Naive thymus-derived CD4-positive, alpha-beta T cell (primary cell): ENCODE data around the gene CD74. TPM values are rescaled to one million over a fixed set of nuclear protein-coding genes. Genes with fewer than 3 reads are reported as not detected.

Experiments used
- ATAC-seq: fragments of 150-1000 bp; cut with Tn5 transposase; 2 replicates; pipeline ENCODE4 v1.10.0; 2021; ENCODE audit warnings: mild to moderate bottlenecking, moderate library complexity
- CTCF ChIA-PET: fragments of 350-600 bp; sonication (Branson Sonifier 250); formaldehyde crosslinking; loops from one replicate; lab custom pipeline; 2021; ENCODE audit warnings: antibody characterized with exemption; lab: Charles Lee
- POLR2A ChIA-PET: fragments of 350-600 bp; sonication (Branson Sonifier 250); formaldehyde crosslinking; loops from one replicate; lab custom pipeline; 2021; ENCODE audit warnings: antibody characterized with exemption, inconsistent platforms; lab: Charles Lee
- DNase-seq, 9 donors: peaks; one replicate each; pipeline versions ENCODE4 v3.0.0 to v3.0.0-alpha.2; 2020 to 2022; ENCODE audit warnings: mixed read lengths in 1 of 9
- H3K27ac ChIP-seq: one replicate; pipeline ENCODE4 v1.7.0; 2013; ENCODE audit warnings: mild to moderate bottlenecking, low read depth, low read length, moderate library complexity
- H3K27me3 ChIP-seq, 2 donors: one replicate each; pipeline ENCODE4 v1.7.0; 2013; ENCODE audit warnings: low read length in 2 of 2, mild to moderate bottlenecking in 2 of 2, moderate library complexity in 2 of 2; ENCODE audit not compliant: control insufficient read depth in 2 of 2, insufficient read depth in 2 of 2
- H3K36me3 ChIP-seq, 3 experiments: 1 replicate in 2 of 3; 2 replicates in 1 of 3; pipeline ENCODE4 v1.7.0; 2013; ENCODE audit warnings: low read length in 3 of 3, mild to moderate bottlenecking in 3 of 3, moderate library complexity in 1 of 3; ENCODE audit not compliant: insufficient read depth in 3 of 3, control insufficient read depth in 2 of 3
- H3K4me1 ChIP-seq, 2 donors: one replicate each; pipeline ENCODE4 v1.7.0; 2013; ENCODE audit warnings: low read length in 2 of 2, mild to moderate bottlenecking in 2 of 2, moderate library complexity in 1 of 2; ENCODE audit not compliant: control insufficient read depth in 2 of 2, insufficient read depth in 2 of 2
- H3K4me3 ChIP-seq: 2 replicates; pipeline ENCODE4 v1.7.0; 2013; ENCODE audit warnings: mild to moderate bottlenecking, low read length
- H3K9me3 ChIP-seq, 3 experiments: 1 replicate in 2 of 3; 2 replicates in 1 of 3; pipeline ENCODE4 v1.7.0; 2013; ENCODE audit warnings: low read length in 3 of 3; ENCODE audit not compliant: control insufficient read depth in 2 of 3
- H3K27ac Mint-ChIP-seq, 9 donors: one replicate each; pipeline ENCODE4 v1.8.0; 2020 to 2022; ENCODE audit warnings: mixed read lengths in 9 of 9, mild to moderate bottlenecking in 8 of 9, moderate library complexity in 5 of 9, inconsistent platforms in 2 of 9
- H3K27me3 Mint-ChIP-seq, 5 donors: one replicate each; pipeline ENCODE4 v1.8.0; 2021 to 2022; ENCODE audit warnings: mixed read lengths in 5 of 5, mild to moderate bottlenecking in 1 of 5
- H3K36me3 Mint-ChIP-seq, 5 donors: one replicate each; pipeline ENCODE4 v1.8.0; 2020 to 2022; ENCODE audit warnings: mixed read lengths in 5 of 5, mild to moderate bottlenecking in 3 of 5, inconsistent platforms in 1 of 5
- H3K4me1 Mint-ChIP-seq, 7 donors: one replicate each; pipeline ENCODE4 v1.8.0; 2020 to 2022; ENCODE audit warnings: mixed read lengths in 7 of 7, mild to moderate bottlenecking in 3 of 7, inconsistent platforms in 1 of 7
- H3K4me3 Mint-ChIP-seq, 10 donors: one replicate each; pipeline ENCODE4 v1.8.0; 2020 to 2022; ENCODE audit warnings: mild to moderate bottlenecking in 10 of 10, mixed read lengths in 10 of 10, moderate library complexity in 6 of 10, inconsistent platforms in 2 of 10
- H3K9me3 Mint-ChIP-seq, 11 donors: one replicate each; pipeline ENCODE4 v1.8.0; 2020 to 2022; ENCODE audit warnings: mixed read lengths in 11 of 11, mild to moderate bottlenecking in 4 of 11, inconsistent platforms in 1 of 11, moderate library complexity in 1 of 11
- intact Hi-C, 2 donors: fragments of 100-400 bp; cut with micrococcal nuclease; formaldehyde crosslinking; loops; one replicate each; pipeline ENCODE4 v1.15.1; 2023
- polyA plus RNA-seq, 2 donors: library from polyadenylated mRNA; unstranded; fragments of 300-500 nt; fragmentation: Illumina TruSeq; gene quantifications; one replicate each; pipeline ENCODE4 v1.2.3, GENCODE V29; 2021
- total RNA-seq, 6 experiments: library from RNA in 5 of 6; stranded (reverse) in 5 of 6; gene quantifications; 1 replicate in 5 of 6; 2 replicates in 1 of 6; pipeline ENCODE4 v1.2.3 and lab custom pipeline; 2021 to 2026

Gene CD74
- total and polyA plus RNA-seq, 7 experiments from 2014 or later: 153 to 1,948 (median 413) TPM

DNA sequence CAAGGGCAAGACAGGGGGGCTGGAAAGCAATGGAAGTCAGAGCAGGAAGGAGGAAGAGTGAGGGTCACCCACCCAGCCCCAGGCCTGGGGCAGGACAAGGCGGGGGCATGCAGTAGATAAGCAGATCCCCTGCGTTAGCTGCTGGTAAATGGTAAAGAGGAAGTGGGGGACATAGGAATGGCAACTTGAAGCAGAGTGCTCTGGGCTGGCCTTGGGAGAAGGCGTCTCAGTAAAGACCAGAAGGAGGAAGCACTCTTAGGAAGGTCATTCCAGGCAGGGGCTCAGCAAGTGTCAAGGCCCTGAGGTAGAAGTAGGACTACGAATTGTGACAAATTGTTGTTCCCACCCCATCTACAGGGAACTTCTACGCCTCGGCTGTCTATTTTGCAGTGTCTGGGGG lies 40.1 kb downstream of the CD74 start:
- Mint-ChIP-seq H3K36me3 (peaks cover 11 to 51% (median 20%) of the 10 kb centered on the region in 5 donors), H3K9me3 (no peaks in the 10 kb centered on the region), H3K27me3 (no peaks in the 10 kb centered on the region), H3K4me1 (peaks cover 0 to 6% (median 3%) of the 10 kb centered on the region in 7 donors), H3K27ac (no peak overlapping the region), H3K4me3 (no peak overlapping the region)
- no peak for ATAC-seq
- ChIA-PET CTCF (interaction anchor here (1.5 kb wide), 1 partner anchor 9 kb away, joined by 4 read pairs; no protein-coding TSS in a partner anchor), POLR2A (no interaction called here)
- Histone ChIP-seq H3K4me1 (peaks cover 0 to 20% of the 10 kb centered on the region in 2 donors), H3K27ac (no peak overlapping the region), H3K36me3 (peaks cover 16 to 100% (median 63%) of the 10 kb centered on the region in 3 experiments), H3K4me3 (no peak overlapping the region), H3K9me3 (no peaks in the 10 kb centered on the region), H3K27me3 (no peaks in the 10 kb centered on the region)
- no peak for DNase-seq
- intact Hi-C loops: no loop called here

DNA sequence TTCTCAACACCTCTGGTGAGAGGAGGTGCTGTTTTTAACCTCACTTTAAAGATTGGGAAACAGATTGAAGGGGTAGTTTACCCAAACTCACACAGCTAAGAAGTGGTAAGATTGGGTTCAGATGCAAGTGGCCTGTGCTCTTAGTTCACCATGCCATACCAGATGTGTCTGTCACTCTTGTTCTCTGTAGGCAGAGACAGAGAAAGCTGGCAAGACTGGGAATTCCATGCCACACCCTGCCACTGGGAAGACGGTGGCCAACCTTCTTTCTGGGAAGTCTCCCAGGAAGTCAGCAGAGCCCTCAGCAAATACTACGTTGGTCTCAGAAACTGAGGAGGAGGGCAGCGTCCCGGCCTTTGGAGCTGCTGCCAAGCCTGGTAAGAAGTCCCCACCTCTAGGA lies 44.2 kb downstream of the CD74 start:
- Mint-ChIP-seq H3K36me3 (peaks cover 13 to 41% (median 17%) of the 10 kb centered on the region in 5 donors), H3K27me3 (no peaks in the 10 kb centered on the region), H3K4me1 (peaks cover 0 to 7% (median 1%) of the 10 kb centered on the region in 7 donors), H3K4me3 (no peak overlapping the region), H3K27ac (no peak overlapping the region), H3K9me3 (no peaks in the 10 kb centered on the region)
- no peak for ATAC-seq
- CTCF ChIA-PET: no interaction called here
- Histone ChIP-seq H3K9me3 (no peaks in the 10 kb centered on the region), H3K27me3 (no peaks in the 10 kb centered on the region), H3K27ac (no peak overlapping the region), H3K4me3 (no peak overlapping the region), H3K36me3 (peaks cover 11 to 94% (median 42%) of the 10 kb centered on the region in 3 experiments), H3K4me1 (no peaks in the 10 kb centered on the region)
- intact Hi-C loops: no loop called here
- POLR2A ChIA-PET: no interaction called here
- no peak for DNase-seq

DNA sequence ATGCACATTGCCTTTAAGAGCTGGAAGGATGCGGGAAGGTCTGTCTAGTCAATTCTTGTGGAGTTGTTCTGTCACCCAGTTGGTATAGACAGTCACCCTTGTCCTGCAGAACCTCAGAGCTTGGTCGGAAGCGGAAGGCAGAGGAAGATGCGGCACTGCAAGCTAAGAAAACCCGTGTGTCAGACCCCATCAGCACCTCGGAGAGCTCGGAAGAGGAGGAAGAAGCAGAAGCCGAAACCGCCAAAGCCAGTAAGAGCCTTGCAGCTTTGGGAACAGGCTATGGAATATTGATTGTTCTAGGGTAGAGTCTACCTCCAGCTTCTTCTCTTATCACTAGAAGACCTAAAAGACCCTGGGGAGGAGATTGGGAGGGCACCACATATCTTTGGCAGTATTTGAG lies 48.7 kb downstream of the CD74 start:
- no peaks in the 10 kb centered on the region for H3K9me3 Mint-ChIP-seq
- H3K36me3 Mint-ChIP-seq: peaks cover 18 to 50% (median 29%) of the 10 kb centered on the region in 5 donors
- POLR2A ChIA-PET: interaction anchor here (1.0 kb wide), 1 partner anchor 15 kb away, joined by 3 read pairs; no protein-coding TSS in a partner anchor

DNA sequence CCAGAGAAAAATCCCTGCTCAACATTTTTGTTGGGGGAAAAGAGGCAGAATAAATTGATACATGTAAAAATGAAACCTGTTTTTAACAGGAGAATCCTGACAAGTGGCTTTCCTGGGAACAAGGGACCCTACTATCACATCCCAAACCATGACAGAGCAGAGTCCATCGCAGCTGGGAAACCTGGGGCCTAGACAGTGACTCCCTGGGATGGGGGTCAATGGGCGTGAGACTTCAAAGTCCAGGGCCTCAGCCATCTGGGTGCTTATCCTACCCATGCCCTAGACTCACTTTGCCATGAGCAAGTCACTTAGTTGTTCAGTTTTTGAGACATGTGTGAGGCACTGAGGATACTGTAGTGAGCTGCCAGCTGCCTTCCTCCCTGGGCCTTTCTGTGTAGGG lies 49.5 kb downstream of the CD74 start:
- no peaks in the 10 kb centered on the region for H3K9me3 ChIP-seq
- Mint-ChIP-seq H3K36me3 (peaks cover 18 to 48% (median 29%) of the 10 kb centered on the region in 5 donors), H3K4me1 (peaks cover 33 to 48% (median 44%) of the 10 kb centered on the region in 7 donors), H3K9me3 (no peaks in the 10 kb centered on the region), H3K27ac (peak overlapping the region in 1 of 9 donors; percentile 33), H3K27me3 (no peaks in the 10 kb centered on the region), H3K4me3 (no peak overlapping the region)
- H3K27ac ChIP-seq: no peak overlapping the region
- ChIA-PET POLR2A (no interaction called here), CTCF (interaction anchor here (1.5 kb wide), 1 partner anchor 10 kb away, joined by 4 read pairs; no protein-coding TSS in a partner anchor)
- peaks cover 14 to 15% of the 10 kb centered on the region in 2 donors for H3K4me1 ChIP-seq
- DNase-seq (no peak), ATAC-seq (no peak)
- no peak overlapping the region for H3K4me3 ChIP-seq
- intact Hi-C loops: no loop called here
- no peaks in the 10 kb centered on the region for H3K27me3 ChIP-seq
- peaks cover 7 to 72% (median 22%) of the 10 kb centered on the region in 3 experiments for H3K36me3 ChIP-seq

More for the DNA sequence above, 48.7 kb downstream of the CD74 start:
- Mint-ChIP-seq H3K4me1 (peaks cover 27 to 41% (median 36%) of the 10 kb centered on the region in 7 donors), H3K27me3 (no peaks in the 10 kb centered on the region), H3K27ac (peak overlapping the region in 1 of 9 donors; percentile 65), H3K4me3 (no peak overlapping the region)
- no peak for DNase-seq
- Histone ChIP-seq H3K27me3 (no peaks in the 10 kb centered on the region), H3K4me1 (peaks cover 6 to 7% of the 10 kb centered on the region in 2 donors), H3K27ac (no peak overlapping the region), H3K36me3 (peaks cover 7 to 80% (median 26%) of the 10 kb centered on the region in 3 experiments), H3K4me3 (no peak overlapping the region), H3K9me3 (no peaks in the 10 kb centered on the region)
- ATAC-seq: no peak
- CTCF ChIA-PET: interaction anchor here (1.5 kb wide), 1 partner anchor 10 kb away, joined by 4 read pairs; no protein-coding TSS in a partner anchor
- intact Hi-C loops: no loop called here

GRCh38 chr5:150361301-150361700 lies 51.4 kb downstream of the CD74 start:
- no peak overlapping the region for H3K27ac ChIP-seq
- DNase-seq: no peak
- H3K9me3 ChIP-seq: no peaks in the 10 kb centered on the region
- H3K27me3 ChIP-seq: no peaks in the 10 kb centered on the region
- H3K4me1 ChIP-seq: peaks cover 23 to 24% of the 10 kb centered on the region in 2 donors
- ATAC-seq: no peak
- H3K36me3 ChIP-seq: peaks cover 7 to 58% (median 11%) of the 10 kb centered on the region in 3 experiments
- ChIA-PET POLR2A (interaction anchor here (2.2 to 2.8 kb wide), 2 partner anchors 49 to 88 kb away, joined by 7 to 9 read pairs; partner anchors contain the start of gene RPS14), CTCF (interaction anchor here (0.9 kb wide), 1 partner anchor 11 kb away, joined by 3 read pairs; no protein-coding TSS in a partner anchor)
- H3K27ac Mint-ChIP-seq: peak overlapping the region in 1 of 9 donors; percentile 82
- H3K4me1 Mint-ChIP-seq: peaks cover 39 to 60% (median 53%) of the 10 kb centered on the region in 7 donors
- no peak overlapping the region for H3K4me3 ChIP-seq
- peaks cover 18 to 40% (median 29%) of the 10 kb centered on the region in 5 donors for H3K36me3 Mint-ChIP-seq
- H3K4me3 Mint-ChIP-seq: no peak overlapping the region
- peaks cover 0 to 2% (median 0%) of the 10 kb centered on the region in 5 donors for H3K27me3 Mint-ChIP-seq
- intact Hi-C loops: no loop called here
- no peaks in the 10 kb centered on the region for H3K9me3 Mint-ChIP-seq

GRCh38 chr5:150358261-150359095 lies 54.2 kb downstream of the CD74 start:
- peak overlapping the region; percentile 81 for H3K27ac ChIP-seq
- H3K4me3 ChIP-seq: peak overlapping the region; percentile 62
- ATAC-seq (no peak), DNase-seq (no peak)
- peak overlapping the region; percentile 23 to 96 (median 85) for H3K27ac Mint-ChIP-seq
- H3K9me3 ChIP-seq: no peaks in the 10 kb centered on the region
- H3K4me3 Mint-ChIP-seq: peak overlapping the region; percentile 85 to 95 (median 89)
- no peaks in the 10 kb centered on the region for H3K27me3 ChIP-seq
- POLR2A ChIA-PET: interaction anchor here (0.6 to 1.8 kb wide), 3 partner anchors 19 to 91 kb away, joined by 3 to 7 read pairs (median 4); partner anchors contain the start of gene RPS14
- H3K4me1 ChIP-seq: peaks cover 23 to 24% of the 10 kb centered on the region in 2 donors
- intact Hi-C loops: loop anchor here (5.0 to 10.0 kb wide), 7 partner anchors 396 to 1976 kb away; partner anchors contain the start of genes ATOX1 (in 1 of the 2), FBXO38 (in 1 of the 2), G3BP1 (in 1 of the 2) and PCYOX1L (in 1 of the 2)
- peaks cover 5 to 31% (median 7%) of the 10 kb centered on the region in 3 experiments for H3K36me3 ChIP-seq
- CTCF ChIA-PET: interaction anchor here (0.7 kb wide), 1 partner anchor 844 kb away, joined by 4 read pairs; no protein-coding TSS in a partner anchor
- peaks cover 37 to 61% (median 53%) of the 10 kb centered on the region in 7 donors for H3K4me1 Mint-ChIP-seq
- peaks cover 0 to 2% (median 0%) of the 10 kb centered on the region in 5 donors for H3K27me3 Mint-ChIP-seq
- H3K36me3 Mint-ChIP-seq: peaks cover 12 to 31% (median 21%) of the 10 kb centered on the region in 5 donors
- no peaks in the 10 kb centered on the region for H3K9me3 Mint-ChIP-seq
